HG03520 (cell line): ENCODE results near the gene TMEM144.
"Not testable (repeated sequence)": the region's sequence is repeated elsewhere in the genome, so short reads cannot be mapped to it uniquely, and the experiment has no call there.

Experiments used
- ATAC-seq: cut with Tn5 transposase; IDR thresholded peaks from one replicate; pipeline ENCODE4 v1.9.1; 2021; ENCODE audit warnings: mild to moderate bottlenecking, moderate library complexity; ENCODE audit not compliant: unreplicated experiment

Gene TMEM144

GRCh38 chr4:158234671-158235070 lies 24.4 kb downstream of the TMEM144 start:
- no peak for ATAC-seq

- ATAC-seq, result no peak
Observed at GRCh38 chr4:158236304-158237030, 26.2 kb downstream of the TMEM144 start.

GRCh38 chr4:158238575-158238974 lies 28.3 kb downstream of the TMEM144 start:
- no peak for ATAC-seq

GRCh38 chr4:158239196-158239595 lies 28.9 kb downstream of the TMEM144 start:
- no peak for ATAC-seq

GRCh38 chr4:158243071-158243470 lies 32.8 kb downstream of the TMEM144 start:
- ATAC-seq, result no peak

- ATAC-seq, result no peak
Observed at GRCh38 chr4:158250321-158250720, 40.0 kb downstream of the TMEM144 start.

- peak; percentile 78 for ATAC-seq
Observed at GRCh38 chr4:158253350-158253980, 43.2 kb downstream of the TMEM144 start.

GRCh38 chr4:158254292-158254691 lies 44.0 kb downstream of the TMEM144 start:
- no peak for ATAC-seq

- peak; percentile 70 for ATAC-seq
Observed at GRCh38 chr4:158255727-158256324, 45.5 kb downstream of the TMEM144 start.

- no peak for ATAC-seq
Observed at GRCh38 chr4:158259955-158260575, 49.8 kb downstream of the TMEM144 start.

GRCh38 chr4:158261480-158261879 lies 51.2 kb downstream of the TMEM144 start:
- ATAC-seq, result no peak

- ATAC-seq, result no peak
Observed at GRCh38 chr4:158268553-158268952, 58.3 kb downstream of the TMEM144 start.

- ATAC-seq, result no peak
Observed at GRCh38 chr4:158274636-158275035, 64.3 kb downstream of the TMEM144 start.

- ATAC-seq, result no peak
Observed at GRCh38 chr4:158277558-158277957, 67.3 kb downstream of the TMEM144 start.

- ATAC-seq, result not testable (repeated sequence)
Observed at GRCh38 chr4:158279052-158279451, 68.8 kb downstream of the TMEM144 start.

GRCh38 chr4:158280856-158281255 lies 70.6 kb downstream of the TMEM144 start:
- no peak for ATAC-seq

GRCh38 chr4:158282252-158282651 lies 72.0 kb downstream of the TMEM144 start:
- ATAC-seq, result no peak

- peak; percentile 59 for ATAC-seq
Observed at GRCh38 chr4:158285429-158286216, 75.3 kb downstream of the TMEM144 start.

- no peak for ATAC-seq
Observed at GRCh38 chr4:158290912-158291311, 80.6 kb downstream of the TMEM144 start.

- ATAC-seq, result no peak
Observed at GRCh38 chr4:158291334-158292055, 81.2 kb downstream of the TMEM144 start.
